ENCODE results near the gene OSBPL7.
A peak's percentile ranks its signal among the peaks of the same experiment; 100 is the strongest.

The OSBPL7 gene

DNA sequence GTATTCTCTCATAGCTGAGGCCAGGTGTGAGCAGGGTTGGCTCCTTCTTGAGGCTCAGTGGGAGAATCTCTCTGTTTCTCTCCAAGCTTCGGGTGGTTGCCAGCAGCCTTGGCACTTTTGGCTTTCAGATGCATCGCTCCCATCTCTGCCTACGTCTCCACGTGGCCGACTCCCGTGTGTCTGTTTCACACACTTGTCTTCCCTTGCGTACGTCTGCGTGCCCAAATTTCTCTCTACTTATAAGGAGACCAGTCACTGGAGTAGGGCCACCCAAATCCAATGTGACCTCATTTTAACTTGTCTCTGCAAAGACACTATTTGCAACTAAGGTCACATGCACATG lies 14.7 kb downstream of the OSBPL7 start:
- no peak for DNase-seq (ENCODE audit: low read depth, low spot score)

DNA sequence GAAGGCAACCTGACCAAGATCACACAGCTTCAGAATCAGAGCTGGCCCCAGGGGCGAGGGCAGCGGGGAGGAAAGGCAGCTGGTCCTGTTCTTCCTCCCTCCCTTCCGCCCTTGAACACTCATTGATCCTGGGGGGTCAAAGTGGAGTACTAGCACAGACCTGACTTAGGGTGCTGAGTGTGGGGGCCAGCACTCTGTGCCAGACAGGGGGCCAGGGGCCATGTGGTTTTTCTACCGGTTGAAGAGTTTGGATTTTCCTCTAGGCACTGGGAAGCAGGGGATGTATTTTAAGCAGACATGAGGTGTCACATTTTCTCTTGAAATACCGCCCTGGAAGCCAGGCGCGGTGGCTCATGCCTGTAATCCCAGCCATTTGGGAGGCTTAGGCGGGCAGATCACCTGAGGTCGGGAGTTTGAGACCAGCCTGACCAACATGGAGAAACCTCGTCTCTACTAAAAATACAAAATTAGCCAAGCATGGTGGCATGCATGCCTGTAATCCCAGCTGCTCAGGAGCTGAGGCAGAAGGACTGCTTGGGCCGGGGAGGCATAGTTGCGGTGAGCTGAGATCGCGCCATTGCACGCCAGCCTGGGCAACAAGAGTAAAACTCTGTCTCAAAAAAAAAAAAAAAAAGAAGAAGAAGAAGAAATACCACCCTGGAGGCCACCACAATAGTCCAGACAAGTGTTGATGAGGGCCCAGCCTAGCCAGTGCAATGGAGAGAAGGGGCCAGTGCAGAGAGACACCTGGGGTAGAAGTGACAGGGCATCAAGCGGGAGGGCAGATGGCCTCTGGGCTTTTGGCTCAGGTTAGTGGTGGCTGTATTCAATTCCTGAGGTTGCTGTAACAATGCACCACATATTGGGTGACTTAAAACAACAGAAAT lies 15.3 kb downstream of the OSBPL7 start:
- DNase-seq (ENCODE audit: low read depth, low spot score), result no peak

DNA sequence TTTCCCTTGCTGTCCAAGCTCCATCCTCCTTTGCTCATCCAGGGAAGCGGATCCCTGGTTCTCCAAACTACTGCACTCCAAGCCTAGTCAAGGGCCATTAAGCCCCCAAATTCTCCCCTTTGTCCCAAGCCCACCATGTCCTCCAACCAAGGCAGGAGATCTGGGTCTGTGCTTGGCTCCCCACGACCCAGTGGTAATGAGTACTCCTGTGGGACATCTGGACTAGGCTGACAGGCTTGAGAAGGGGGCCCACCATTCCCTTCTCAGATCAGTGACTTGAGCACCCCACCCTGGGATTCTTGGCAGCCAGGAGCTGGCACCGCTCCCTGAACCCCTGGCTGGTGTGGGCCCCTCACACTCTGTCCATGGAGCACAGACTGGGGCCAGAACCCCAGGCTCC lies 17.1 kb downstream of the OSBPL7 start:
- no peak for DNase-seq (ENCODE audit: low read depth, low spot score)

DNA sequence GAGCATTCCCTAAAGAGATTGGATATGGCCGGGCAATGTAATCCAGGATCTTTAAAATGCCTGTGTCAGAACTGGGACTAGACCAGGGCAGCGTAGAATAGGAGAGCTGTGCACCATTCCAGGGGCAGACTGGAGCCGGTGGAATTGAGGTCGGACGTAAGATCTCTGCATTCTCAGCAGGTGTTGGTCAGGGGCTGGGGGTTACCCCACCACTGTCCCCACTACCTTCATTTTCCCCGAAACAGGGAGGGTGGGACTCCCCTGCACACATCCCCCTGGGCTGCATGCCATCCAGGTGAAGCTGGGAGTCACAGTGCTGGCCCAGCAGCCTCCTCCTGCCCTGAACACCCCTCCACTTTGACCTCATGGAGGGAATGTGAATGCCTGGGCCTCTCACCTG lies 17.8 kb downstream of the OSBPL7 start:
- no peak for DNase-seq (ENCODE audit: low read depth, low spot score)

DNA sequence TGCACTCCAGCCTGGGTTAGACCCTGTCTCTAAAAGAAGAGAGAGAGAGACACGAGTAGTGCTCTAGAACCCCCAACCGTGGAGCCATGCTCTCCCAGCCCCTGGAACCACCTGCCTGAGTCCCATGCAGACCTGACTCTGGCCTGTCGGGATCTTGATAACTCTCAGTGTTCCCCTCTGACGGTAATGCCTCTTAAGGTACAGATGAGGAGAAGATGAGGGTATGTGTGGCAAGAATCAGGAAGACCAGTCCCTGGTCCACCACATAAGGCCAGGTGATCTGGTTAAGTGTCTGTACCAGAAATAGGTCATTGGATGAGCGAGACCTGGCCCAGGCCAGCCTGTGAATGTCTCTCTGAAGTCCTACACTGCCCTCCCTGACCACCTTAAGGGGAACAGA lies 18.4 kb downstream of the OSBPL7 start:
- no peak for DNase-seq (ENCODE audit: low read depth, low spot score)

DNA sequence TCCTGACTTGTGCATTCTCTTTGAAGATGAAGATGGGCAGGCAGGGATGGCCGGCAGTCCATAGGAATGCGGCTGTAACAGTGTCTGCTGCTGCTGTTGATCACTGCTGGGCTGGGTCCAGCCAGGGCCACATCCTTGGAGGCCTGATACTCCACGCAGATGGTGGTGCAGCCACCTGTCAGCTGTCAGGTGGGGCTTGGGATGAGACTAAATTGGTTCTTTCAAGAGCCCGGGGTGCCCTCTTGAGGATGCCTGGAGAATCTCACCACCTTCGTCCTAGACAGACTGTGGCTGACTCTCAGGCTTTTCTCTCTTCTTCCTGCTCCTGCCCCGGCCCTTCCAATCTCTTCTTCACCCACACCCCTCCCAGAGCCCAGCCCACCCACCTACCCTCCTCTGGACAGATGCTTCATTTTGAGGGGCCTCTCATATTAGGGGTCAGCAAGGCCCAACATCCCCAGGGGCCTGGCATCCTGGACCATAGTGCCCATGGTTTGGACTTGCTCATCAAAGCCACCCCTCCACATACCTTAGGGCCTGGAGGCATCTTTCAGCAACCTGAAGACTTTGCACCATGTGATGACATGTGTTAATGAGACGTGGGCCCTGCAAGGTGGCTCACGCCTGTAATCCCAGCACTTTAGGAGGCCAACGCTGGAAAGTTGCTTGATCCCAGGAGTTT lies 19.1 kb downstream of the OSBPL7 start:
- no peak for DNase-seq (ENCODE audit: low read depth, low spot score)

DNA sequence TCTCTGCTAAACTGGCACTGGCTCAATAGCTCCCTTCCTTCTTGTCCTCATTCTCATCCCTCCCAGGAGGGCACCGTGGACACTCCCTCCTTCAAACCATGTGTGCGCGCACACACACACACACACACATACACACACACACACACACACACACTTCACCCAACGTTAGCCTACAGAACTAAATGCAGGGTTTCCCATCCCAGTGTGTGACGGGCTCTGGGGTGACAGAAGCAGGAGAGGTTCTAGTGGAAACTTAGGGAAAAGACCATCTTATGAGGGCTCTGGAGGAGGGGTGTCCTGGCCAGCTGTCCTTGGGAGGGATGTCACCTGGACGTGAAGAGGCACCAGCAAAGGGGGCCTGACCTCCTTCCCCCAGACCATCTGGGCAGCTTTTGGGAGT lies 19.7 kb downstream of the OSBPL7 start:
- DNase-seq (ENCODE audit: low read depth, low spot score), result no peak

DNA sequence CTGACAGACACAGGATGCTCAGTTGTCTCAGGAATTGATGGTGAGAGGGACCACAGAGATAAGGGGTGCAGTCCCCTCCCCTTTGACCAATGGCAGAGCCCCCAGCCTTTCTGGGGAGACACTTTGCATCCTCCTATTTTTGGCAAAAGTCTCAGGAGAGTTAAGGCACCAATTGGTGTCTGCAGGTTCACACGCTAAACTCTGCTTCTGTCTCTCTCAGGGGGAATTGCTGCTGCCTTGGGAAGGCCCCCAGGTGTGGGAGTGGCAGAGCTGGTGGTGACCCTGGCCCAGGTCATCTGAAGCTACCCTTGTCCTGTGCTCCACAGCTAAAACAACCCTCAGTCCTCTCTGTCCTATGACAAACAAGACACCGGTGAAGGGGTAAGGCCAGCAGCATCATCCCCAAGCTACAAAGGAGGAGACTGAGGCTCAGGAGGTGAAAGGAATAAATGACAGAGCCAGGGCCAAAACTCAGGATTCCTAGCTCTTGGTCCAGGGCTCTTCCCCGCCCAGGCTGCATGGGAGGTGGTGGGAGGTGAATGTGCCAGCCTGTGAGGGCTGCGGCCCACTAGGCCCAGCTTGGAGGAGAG lies 20.3 kb downstream of the OSBPL7 start:
- DNase-seq (ENCODE audit: low read depth, low spot score), result no peak

DNA sequence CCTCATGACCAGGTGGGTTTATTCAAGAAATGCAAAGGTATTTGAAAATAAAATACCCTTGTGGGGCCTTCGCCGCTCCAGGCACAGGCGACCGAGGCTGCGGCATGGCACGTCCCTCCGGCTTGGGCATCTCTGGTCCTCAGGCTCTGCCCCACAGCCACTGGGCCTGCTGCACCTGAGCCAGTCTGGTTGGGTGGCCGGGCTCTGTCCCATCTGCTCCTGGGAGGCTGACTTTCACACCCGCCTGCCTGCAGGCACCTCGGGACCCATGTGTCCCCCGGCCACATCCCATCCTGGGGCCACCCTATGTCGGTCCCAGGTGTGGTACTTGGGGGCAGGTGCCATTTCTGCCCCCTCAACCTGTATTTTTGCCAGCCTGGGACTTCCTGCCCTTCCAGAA lies 20.9 kb downstream of the OSBPL7 start:
- no peak for DNase-seq (ENCODE audit: low read depth, low spot score)

DNA sequence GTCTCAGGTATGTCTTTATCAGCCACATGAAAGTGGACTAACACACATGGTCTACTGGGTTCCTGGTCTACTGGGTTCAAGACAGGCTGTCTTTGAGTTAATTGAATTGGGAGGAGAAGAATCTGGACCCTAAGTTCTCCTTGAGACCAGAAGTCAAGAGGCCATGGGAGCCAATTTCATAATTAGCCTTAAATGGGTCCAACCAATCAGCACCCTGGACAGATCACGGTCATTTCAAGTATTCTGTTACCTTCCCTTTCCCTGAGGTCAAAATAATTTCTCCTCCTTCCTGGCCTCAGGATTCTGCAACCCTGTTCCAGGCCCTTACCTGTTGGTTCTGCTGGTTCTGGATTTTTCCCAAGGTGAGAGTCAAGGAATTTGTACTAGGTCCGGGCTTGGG lies 23.8 kb downstream of the OSBPL7 start:
- no peak for DNase-seq (ENCODE audit: low read depth, low spot score)

DNA sequence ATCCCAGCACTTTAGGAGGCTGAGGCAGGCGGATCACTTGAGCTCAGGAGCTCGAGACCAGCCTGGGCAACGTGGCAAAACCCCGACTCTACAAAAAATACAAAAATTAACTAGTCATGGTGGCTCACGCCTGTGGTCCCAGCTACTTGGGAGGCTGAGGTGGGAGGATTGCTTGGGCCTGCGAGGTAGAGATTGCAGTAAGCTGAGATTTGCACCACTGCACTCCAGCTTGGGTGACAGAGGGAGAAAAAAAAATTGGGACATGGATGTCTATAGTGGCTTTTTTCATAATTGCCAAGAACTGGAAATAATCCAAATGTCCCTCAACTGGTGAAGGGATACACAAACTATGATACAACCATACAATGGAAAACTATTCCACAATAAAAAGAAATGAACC lies 28.6 kb downstream of the OSBPL7 start:
- no peak for DNase-seq (ENCODE audit: low read depth, low spot score)

DNA sequence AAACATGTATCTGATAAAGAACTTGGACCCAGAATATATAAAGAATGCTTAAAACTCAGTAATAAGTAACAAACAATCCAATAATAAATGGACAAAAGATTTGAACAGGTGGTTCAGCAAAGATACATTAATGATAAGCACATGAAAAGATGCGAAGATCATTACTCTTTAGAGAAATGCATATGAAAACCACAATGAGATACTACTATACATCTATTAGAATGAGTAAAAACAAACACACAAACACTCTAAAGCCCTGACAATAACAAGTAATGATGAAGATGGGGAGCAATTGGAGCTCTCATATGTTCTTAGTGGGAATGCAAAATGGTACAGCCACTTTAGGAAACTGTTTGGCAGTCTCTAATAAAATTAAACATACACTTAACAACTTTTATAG lies 29.1 kb downstream of the OSBPL7 start:
- DNase-seq (ENCODE audit: low read depth, low spot score), result no peak

DNA sequence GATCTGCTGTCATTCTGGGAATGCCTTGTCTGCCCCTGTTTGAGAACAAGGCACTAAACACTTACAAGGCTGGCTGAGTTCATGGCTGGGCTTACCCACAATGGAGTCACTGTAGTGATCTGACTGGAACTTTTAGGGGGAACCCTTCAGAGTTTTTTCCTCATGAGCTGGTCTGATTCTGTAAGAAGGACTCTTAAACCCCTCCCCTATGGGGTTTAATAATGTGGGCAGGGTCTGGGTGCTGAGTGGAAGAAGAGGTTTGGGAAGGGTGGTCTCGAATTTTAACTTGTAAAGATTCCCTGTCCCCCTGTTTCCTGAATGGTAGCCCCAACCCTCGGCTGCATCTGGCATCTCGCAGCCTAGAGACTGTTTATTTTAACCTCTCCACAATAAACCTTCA lies 30.6 kb downstream of the OSBPL7 start:
- DNase-seq (ENCODE audit: low read depth, low spot score), result no peak

DNA sequence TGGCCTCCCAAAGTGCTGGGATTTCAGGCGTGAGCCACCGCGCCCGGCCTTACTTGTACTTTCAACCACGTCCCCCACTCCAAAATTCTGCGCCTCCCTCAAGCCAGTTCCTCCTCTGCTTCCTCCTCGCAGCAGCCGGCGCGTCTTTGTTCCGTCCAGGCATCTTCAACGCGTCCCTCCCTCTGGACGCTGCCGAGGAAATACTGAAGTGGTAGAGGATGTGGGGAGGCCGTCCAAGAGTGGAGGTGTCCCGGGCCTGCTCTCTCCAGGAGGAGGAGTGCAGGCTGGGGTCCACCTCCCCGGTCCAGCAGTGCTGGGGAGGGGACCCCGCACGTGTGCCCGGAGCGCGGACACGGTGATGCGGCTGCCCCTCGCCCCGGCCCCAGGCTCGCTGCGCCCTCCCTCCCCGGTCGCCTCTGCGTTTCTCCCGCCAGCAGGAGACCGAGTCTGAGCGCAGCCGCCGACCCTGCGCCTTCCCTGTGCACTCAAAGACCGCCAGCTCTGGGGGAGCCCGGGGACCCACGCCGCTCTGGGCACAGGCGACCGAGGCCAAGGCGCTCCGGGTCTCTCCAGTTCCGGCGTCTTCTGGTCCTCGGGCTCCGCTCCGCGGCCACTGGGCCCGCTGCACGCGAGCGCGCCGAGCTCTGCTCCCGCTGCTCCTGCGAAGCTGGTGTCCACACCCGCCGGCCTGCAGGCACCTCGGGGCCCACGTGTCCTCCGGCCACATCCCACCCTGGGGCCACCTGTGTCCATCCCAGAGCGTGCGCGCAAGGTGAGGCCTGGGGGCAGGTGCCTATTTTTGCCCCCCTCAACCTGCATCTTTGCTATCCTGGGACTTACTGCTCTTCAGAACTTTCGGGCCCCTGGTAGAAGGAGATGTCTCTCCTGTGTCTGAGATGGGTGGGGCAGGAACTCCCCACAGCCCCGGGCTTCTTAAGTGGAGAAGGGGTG lies 31.7 kb downstream of the OSBPL7 start:
- no peak for DNase-seq (ENCODE audit: low read depth, low spot score)

DNA sequence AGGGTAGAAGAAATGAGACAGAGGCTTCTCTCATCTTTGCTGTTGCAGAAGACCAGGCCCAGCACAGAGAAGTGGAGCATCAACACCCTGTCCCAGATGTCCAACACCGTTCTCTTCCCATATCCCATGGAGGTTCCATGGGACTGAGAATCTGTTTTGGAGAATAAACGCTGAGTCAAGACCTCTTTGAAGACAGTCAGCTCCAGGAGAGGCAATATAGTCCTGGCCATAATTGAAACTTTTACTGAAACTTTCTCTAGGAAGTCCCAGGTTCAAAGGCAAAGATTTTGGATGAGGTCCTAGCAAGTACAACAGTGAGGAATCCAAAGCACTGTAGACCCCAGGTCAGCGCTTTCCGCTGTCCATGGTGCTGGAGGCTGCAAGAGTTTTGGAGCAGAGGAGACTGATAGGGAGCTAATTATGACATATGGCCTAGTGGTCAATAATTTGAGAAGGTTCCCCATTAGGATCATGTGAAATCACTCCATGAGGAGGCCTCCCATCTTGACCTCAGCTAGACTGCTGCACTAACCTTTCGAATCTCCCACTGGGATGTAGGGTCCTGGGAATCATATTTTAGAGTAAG lies 36.0 kb downstream of the OSBPL7 start:
- no peak for DNase-seq (ENCODE audit: low read depth, low spot score)

DNA sequence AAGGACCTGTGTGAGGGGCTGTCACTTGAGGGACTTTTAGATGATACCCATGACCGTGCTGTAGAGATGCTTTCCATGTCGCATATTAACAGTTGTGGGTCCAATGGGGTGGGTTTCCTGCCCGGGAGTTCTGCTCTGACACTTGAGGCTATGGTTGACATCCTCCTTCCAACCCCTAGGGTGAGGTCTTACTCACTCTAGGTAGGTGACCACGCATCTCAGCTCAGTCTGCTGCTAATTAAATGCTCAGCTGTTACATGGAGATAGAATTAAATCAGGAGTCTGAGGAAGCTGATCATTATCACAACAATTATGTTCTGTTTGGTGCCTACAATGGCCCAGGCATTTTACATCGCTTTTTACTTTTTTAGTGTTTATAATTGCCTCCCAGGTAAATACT lies 40.2 kb downstream of the OSBPL7 start:
- no peak for DNase-seq (ENCODE audit: low read depth, low spot score)

DNA sequence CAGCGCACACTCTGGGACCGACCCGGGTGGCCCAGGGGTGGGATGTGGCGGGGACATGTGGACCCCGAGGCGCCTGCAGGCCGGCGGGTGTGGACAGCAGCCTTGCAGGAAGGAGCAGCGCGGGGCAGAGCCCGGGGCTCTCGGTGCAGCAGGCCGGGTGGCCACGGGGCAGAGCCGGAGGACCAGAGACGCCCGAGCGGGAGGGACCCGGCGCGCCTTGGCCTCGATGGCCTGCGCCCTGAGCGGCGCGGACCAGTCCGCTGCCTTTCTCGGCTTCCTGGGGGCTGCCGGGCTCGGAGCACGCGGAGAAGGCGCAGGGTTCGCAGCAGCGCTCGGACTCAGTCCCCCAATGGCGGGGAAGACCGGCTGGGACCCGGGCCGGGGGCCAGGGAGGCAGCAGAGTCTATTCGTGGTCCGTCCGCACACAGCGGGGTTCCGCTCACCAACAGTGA lies 43.4 kb downstream of the OSBPL7 start:
- no peak for DNase-seq (ENCODE audit: low read depth, low spot score)

DNA sequence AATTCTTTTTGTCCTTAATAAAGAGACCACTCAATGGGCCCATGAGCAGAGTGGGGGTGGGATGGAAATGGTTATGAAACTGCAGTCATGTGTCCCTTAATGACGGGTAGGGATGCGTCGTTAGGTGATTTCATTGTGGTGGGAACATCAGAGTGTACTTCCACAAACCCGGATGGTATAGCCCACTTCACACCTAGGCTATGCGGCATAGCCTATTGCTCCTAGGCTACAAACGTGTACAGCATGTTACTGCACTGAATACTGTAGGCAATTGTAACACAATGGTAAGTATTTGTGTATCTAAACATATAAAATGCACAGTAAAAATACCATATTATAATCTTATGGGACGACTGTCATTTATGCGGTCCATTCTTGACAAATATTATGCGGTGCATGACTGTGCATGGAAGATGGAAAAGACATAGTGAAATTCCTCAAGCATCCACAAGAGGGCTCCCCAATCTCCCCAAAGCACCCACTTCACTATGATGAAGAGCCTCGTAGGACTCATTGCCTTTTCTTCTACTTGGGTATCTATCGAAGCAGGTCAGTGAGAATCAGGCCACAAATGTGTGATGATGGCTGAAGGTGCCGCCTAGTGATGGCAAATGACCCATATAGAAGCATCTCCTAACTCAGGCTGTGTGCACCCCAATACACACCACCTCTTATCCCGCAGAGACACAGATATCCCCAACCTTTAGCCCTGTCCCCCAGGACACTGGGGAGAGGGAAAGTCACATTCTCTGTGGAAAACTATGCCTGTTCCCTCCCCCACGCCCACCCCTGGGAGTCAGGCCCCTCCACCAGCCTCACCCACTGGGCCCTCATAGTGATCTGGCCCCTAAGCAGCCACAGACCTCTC lies 45.0 kb downstream of the OSBPL7 start:
- DNase-seq (ENCODE audit: low read depth, low spot score), result peak; percentile 15

DNA sequence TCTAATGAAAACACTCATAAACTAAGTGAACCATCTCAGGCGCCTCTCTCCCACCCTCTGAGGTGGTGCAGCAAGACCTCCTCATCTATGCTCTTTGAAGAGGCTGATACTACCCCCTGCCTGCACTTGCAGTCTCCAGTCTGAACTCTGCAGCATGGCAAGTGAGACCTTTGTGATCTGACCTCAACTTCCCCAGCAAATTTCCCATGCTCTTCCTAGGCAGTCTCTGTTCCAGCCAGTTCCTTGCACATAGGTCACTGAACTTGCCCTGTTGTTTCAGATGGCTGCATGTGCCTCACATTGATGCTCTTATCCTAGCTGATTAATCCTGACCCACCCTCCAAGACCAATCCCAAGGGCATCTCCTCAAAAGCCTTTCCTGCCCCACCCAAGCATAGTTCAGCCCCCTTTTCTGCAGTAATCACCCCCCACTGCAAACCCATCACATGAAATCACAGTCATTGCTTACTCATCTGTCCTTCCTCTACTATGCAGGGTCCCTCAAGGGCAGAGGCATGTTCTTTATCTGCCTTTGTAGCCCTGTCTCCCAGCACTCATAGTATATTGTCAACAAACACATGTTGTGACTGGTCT lies 46.5 kb downstream of the OSBPL7 start:
- DNase-seq (ENCODE audit: low read depth, low spot score), result no peak

DNA sequence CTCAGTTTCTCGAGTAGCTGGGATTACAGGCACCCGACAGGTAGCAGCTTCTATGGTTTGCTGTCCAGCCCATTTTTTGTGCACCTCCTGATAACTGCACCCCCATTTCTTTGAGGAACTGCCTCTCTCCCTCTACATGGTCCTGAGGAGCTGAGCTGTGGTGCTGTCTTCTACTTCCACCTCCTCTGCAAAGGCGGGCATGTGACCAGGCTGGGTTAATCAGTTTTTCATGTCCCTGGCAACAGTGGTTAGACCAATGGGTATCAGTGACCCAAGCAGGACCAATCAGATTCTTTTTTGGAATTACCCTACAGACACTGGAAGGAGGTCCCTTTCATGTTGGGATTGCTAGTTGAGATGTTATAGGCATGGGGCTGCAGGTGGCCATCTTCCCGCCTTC lies 47.3 kb downstream of the OSBPL7 start:
- no peak for DNase-seq (ENCODE audit: low read depth, low spot score)

Measured in activated CD4-positive, CD25-positive, alpha-beta regulatory T cell treated with anti-CD3 and anti-CD28 coated beads, Interleukin-2, amount 50 U/mL, for 16 hours (primary cell).